ENCODE results near the gene FEN1. TPM values are rescaled to one million over a fixed set of nuclear protein-coding genes. Genes with fewer than 3 reads are reported as not detected.

Gene FEN1
- total RNA-seq, 1 donor from 2014 or later: 51.8 TPM

DNA sequence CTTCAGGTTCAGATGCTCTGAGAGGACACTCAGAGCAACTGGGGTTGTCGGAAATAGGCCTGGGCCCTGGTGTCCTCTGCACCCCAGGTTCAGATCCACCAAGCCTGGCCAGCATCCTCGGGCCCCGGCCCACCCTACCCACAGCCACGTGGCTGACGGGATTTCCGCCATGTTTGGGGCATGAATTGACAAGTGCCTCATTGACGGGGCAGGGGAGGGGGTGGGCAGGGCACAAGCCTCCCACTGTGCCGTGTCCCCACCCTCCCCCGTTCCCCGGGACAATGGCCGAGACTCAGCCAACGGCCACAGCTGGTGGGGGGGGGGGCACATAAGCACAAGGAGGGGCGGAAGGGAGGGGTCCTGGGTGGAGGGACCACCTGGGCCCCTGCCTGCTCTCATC lies 31.8 kb upstream of the FEN1 start:
- Histone ChIP-seq H2AFZ (replicated peaks) (no peak overlapping the region), H3K27me3 (no peaks in the 10 kb centered on the region), H3F3A (ENCODE audit: low read depth) (peaks cover 2% of the 10 kb centered on the region), H3K36me3 (no peaks in the 10 kb centered on the region), H3K9ac (no peak overlapping the region), H3K4me2 (no peak overlapping the region), H4K20me1 (ENCODE audit: low read depth) (no peaks in the 10 kb centered on the region), H3K4me3 (no peak overlapping the region), H3K9me3 (ENCODE audit: low read depth) (no peaks in the 10 kb centered on the region), H3K4me1 (peaks cover 19% of the 10 kb centered on the region), H3K79me2 (ENCODE audit: low read depth) (no peaks in the 10 kb centered on the region), H3K27ac (no peak overlapping the region)
- Mint-ChIP-seq H3K27me3 (ENCODE audit: insufficient read depth, low read depth) (peaks cover 6% of the 10 kb centered on the region), H3K27ac (no peak overlapping the region), H3K4me3 (no peak overlapping the region), H3K36me3 (no peaks in the 10 kb centered on the region), H3K9me3 (no peaks in the 10 kb centered on the region), H3K4me1 (peaks cover 15% of the 10 kb centered on the region)
- no peak for DNase-seq (ENCODE audit: low spot score)
- no peak for TF ChIP-seq EZH2phosphoT487 (IDR thresholded peaks at IDR 0.05)
- TF ChIP-seq, protein P1, sequence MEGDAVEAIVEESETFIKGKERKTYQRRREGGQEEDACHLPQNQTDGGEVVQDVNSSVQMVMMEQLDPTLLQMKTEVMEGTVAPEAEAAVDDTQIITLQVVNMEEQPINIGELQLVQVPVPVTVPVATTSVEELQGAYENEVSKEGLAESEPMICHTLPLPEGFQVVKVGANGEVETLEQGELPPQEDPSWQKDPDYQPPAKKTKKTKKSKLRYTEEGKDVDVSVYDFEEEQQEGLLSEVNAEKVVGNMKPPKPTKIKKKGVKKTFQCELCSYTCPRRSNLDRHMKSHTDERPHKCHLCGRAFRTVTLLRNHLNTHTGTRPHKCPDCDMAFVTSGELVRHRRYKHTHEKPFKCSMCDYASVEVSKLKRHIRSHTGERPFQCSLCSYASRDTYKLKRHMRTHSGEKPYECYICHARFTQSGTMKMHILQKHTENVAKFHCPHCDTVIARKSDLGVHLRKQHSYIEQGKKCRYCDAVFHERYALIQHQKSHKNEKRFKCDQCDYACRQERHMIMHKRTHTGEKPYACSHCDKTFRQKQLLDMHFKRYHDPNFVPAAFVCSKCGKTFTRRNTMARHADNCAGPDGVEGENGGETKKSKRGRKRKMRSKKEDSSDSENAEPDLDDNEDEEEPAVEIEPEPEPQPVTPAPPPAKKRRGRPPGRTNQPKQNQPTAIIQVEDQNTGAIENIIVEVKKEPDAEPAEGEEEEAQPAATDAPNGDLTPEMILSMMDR (IDR thresholded peaks at IDR 0.05): no peak
- TF ChIP-seq EZH2 (IDR thresholded peaks at IDR 0.05): no peak

DNA sequence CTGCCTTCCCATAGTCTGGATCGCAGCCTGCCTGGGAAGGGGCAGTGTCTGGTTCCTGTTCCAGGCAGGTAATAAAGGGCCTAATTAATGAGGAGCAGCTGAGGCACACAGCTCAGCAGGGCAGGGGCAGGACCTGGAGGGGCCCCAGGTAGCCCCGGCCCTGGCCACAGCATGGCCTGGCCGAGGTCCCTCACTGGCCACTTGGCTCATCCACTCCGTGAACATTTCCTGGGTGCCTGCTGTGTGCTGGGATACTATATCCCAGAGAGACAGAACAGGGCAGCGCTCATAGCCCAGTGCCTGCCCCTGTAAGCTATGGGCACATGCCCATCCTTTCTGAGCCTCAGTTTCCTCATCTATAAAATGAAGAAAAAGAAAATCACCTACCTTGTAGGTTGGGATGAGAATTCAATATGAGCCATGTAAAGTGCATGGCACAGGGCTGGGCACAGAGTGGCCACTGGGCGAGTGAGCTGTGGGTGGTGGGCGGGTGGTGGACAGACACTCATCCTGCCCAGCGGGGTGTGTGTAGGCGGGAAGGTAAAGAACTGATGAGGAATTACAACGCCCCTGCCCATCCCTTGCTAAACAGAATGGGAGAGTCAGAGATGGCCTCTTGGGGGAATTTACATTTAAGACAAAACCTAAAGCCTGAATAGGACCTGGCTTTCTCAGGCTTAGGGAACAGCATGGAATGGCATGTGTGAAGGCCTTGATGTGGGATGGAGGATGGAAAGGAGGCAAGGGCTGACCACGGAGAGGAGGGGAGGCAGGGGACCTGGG lies 31.1 kb upstream of the FEN1 start:
- H4K20me1 ChIP-seq (ENCODE audit: low read depth): no peaks in the 10 kb centered on the region
- H3K4me2 ChIP-seq: peak overlapping the region; percentile 43
- Mint-ChIP-seq H3K9me3 (no peaks in the 10 kb centered on the region), H3K27me3 (ENCODE audit: insufficient read depth, low read depth) (peaks cover 9% of the 10 kb centered on the region), H3K4me3 (no peak overlapping the region), H3K36me3 (no peaks in the 10 kb centered on the region), H3K4me1 (peaks cover 16% of the 10 kb centered on the region), H3K27ac (peak overlapping the region; percentile 70)
- no peak overlapping the region for H3K4me3 ChIP-seq
- H3K79me2 ChIP-seq (ENCODE audit: low read depth): no peaks in the 10 kb centered on the region
- H3F3A ChIP-seq (ENCODE audit: low read depth): peaks cover 2% of the 10 kb centered on the region
- H2AFZ ChIP-seq (replicated peaks): no peak overlapping the region
- H3K9me3 ChIP-seq (ENCODE audit: low read depth): no peaks in the 10 kb centered on the region
- no peak overlapping the region for H3K9ac ChIP-seq
- DNase-seq (ENCODE audit: low spot score): no peak
- H3K27me3 ChIP-seq: no peaks in the 10 kb centered on the region
- TF ChIP-seq EZH2 (IDR thresholded peaks at IDR 0.05) (no peak), EZH2phosphoT487 (IDR thresholded peaks at IDR 0.05) (no peak)
- TF ChIP-seq, protein P1 (IDR thresholded peaks at IDR 0.05): no peak
- no peak overlapping the region for H3K27ac ChIP-seq
- no peaks in the 10 kb centered on the region for H3K36me3 ChIP-seq
- peaks cover 19% of the 10 kb centered on the region for H3K4me1 ChIP-seq

DNA sequence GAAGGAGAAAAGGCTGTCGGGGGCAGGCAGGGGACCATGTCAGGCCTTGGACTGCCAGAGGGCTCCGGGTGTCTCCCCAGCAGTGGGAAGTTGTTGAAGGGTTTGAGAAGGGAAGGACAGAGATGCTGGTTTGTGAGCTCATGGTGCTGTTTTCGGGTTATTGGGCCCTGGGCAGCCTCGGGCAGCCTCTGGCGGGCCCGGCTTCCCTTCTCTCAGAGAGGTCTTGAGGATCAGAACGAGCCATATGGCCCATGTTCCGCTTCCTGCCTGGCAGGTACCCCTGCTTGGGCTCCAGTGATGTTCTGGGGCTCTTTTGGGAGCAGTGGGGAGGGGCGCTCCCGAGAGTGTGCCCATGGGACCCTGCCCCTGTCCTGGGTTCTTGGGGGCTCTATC lies 30.5 kb upstream of the FEN1 start:
- H2AFZ ChIP-seq (replicated peaks): no peak overlapping the region
- no peaks in the 10 kb centered on the region for H3K9me3 Mint-ChIP-seq
- no peak overlapping the region for H3K4me3 Mint-ChIP-seq
- peaks cover 19% of the 10 kb centered on the region for H3K4me1 ChIP-seq
- H3K4me2 ChIP-seq: no peak overlapping the region
- H3K4me1 Mint-ChIP-seq: peaks cover 16% of the 10 kb centered on the region
- H3K36me3 Mint-ChIP-seq: no peaks in the 10 kb centered on the region
- H3K27me3 Mint-ChIP-seq (ENCODE audit: insufficient read depth, low read depth): peaks cover 9% of the 10 kb centered on the region
- no peaks in the 10 kb centered on the region for H3K79me2 ChIP-seq (ENCODE audit: low read depth)
- H4K20me1 ChIP-seq (ENCODE audit: low read depth): no peaks in the 10 kb centered on the region
- H3K27ac Mint-ChIP-seq: no peak overlapping the region
- peaks cover 2% of the 10 kb centered on the region for H3F3A ChIP-seq (ENCODE audit: low read depth)
- TF ChIP-seq, protein P1 (IDR thresholded peaks at IDR 0.05): no peak
- no peak for TF ChIP-seq EZH2phosphoT487 (IDR thresholded peaks at IDR 0.05)
- no peak for TF ChIP-seq EZH2 (IDR thresholded peaks at IDR 0.05)
- DNase-seq (ENCODE audit: low spot score): no peak
- no peak overlapping the region for H3K9ac ChIP-seq
- no peak overlapping the region for H3K4me3 ChIP-seq
- no peak overlapping the region for H3K27ac ChIP-seq
- no peaks in the 10 kb centered on the region for H3K9me3 ChIP-seq (ENCODE audit: low read depth)
- no peaks in the 10 kb centered on the region for H3K27me3 ChIP-seq
- no peaks in the 10 kb centered on the region for H3K36me3 ChIP-seq

Data from neural progenitor cell (in vitro differentiated cells).